GM18505 (cell line): Measurements from ENCODE around the gene MCTP1.
"Not testable (repeated sequence)": the region's sequence is repeated elsewhere in the genome, so short reads cannot be mapped to it uniquely, and the experiment has no call there.

Source experiments
- ATAC-seq: cut with Tn5 transposase; IDR thresholded peaks from one replicate; pipeline ENCODE4 v1.9.1; 2021; ENCODE audit not compliant: unreplicated experiment
- POLR2A ChIP-seq: IDR thresholded peaks from 4 replicates; pipeline ENCODE4 v1.6.1; 2011; ENCODE audit warnings: borderline replicate concordance; ENCODE audit not compliant: insufficient read depth, insufficient read length; ENCODE audit errors: extremely low read depth

MCTP1 gene

DNA sequence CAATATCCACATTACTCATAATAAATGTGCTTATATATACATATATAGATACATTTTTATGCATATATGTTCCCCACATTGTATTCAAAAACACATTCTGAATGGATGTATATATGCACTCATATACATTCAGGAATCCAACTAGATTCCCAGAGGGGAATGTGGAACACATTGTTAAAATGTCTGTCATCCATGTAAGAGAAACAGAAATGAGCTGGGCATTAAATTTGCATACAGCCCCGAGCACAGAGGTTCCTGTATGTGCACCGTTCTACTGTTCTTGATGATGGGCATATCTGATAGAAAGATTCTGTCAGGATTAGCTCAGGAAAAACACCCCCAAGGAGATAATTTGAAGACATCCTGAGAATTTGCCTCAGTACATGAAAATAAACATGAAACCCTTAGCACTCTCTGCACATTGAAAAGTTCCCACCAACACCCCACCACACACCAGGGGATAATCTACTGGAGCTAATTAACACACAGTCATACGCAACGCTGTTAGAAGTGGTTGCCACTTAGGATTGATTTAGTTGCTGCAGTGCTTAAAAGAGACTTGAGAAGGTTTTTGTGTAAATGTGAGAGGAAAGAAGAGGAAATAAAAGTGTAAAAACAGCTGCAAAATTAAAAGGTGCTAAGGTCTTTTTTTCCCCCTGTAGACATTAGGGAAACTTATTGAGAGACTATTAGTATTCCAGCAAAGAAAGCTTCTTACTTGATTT, 443.1 kb downstream of the MCTP1 start:
- no peak for TF ChIP-seq POLR2A
- no peak for ATAC-seq

DNA sequence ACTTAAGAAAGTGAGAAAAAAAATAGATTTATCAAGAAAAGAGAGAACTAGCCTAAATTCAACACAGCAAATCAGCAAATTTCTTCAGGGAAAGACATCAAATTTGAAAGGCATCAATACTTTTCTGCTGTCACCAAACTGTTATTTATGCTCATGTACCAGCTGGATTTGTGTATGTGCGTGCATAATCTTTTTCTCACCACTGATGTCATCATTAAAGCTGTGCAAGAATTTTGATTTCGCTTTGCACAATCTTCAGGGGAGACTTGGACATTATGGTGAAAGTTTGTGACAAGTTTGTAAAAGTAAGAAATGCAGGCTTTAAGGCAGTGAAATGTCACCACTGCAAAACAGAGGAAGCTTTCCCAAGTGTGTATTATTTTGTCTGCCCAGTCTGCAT, 451.0 kb downstream of the MCTP1 start:
- no peak for ATAC-seq
- TF ChIP-seq POLR2A: no peak

DNA sequence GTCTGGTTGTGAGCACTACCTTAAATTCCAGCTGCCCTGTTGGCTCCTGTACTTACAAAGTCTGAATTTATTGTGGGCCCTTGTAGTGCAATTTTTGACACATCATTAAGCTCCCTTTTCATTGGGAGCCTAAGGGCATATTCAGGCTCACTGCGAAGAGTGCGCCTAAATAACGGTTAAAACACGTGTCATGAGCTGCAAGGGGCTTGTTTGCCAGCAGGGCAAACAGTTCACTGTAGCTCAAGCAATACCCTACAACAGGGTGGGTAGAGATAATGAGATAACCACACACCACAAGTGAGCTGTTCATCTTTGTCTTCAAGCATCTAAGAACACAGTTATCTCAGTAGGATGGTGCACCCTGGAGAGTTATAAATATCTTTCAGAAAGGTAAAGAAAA, 452.2 kb downstream of the MCTP1 start:
- no peak for TF ChIP-seq POLR2A
- ATAC-seq: no peak

- no peak for TF ChIP-seq POLR2A
- ATAC-seq: peak; percentile 55
Measured at GRCh38 chr5:94830520-94830919, 454.4 kb downstream of the MCTP1 start.

DNA sequence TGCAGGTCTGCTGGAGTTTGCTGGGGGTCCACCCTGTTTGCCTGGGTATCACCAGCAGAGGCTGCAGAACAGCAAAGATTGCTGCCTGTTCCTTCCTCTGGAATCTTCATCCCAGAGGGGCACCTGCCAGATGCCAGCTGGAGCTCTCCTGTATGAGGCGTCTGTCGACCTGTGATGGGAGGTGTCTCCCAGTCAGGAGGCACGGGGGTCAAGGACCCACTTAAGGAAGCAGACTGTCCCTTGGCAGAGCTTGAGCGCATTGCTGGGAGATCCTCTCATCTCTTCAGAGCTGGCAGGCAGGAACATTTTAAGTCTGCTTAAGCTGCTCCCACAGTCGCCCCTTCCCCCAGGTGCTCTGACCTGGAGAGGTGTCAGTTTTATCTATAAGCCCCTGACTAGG, 456.7 kb downstream of the MCTP1 start:
- not testable (repeated sequence) for ATAC-seq

GRCh38 chr5:94820488-94820887, 464.4 kb downstream of the MCTP1 start:
- no peak for TF ChIP-seq POLR2A
- no peak for ATAC-seq

GRCh38 chr5:94818904-94819303, 466.0 kb downstream of the MCTP1 start:
- no peak for ATAC-seq
- TF ChIP-seq POLR2A: no peak

DNA sequence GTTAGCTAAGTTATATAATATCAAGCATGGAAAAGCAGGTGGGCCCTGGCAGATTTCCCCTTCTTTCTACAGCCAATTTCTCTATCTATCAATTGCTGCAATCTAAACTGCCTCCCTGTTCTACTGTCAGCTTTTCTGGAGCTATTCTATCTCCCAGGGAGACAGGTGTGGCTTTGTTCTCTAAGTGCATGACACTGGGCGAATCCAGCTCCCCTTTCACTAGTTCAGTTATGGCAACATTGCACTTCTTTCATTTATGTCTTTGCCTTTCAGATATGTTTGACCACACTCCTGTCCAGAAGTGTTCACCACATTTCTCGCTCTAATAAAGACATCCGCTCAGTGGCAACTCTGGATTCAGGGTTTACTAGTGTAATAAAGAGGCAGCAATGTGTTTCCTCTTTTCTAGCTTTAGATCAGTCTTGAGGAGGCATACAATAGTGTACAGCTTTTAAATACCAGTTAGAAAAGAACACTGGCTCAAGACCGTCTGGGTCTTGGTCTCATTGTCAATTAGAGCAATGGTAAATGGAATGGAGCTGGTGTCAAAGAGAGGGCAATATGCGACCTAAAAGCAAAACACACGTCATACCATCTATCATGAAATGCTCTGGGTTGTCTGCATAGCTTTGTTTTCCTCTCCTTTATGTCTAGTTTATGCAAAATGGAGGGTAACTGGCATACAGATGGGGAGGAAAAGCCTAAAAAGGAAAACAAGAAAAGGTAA, 469.4 kb downstream of the MCTP1 start:
- no peak for ATAC-seq
- no peak for TF ChIP-seq POLR2A

GRCh38 chr5:94812232-94812631, 472.7 kb downstream of the MCTP1 start:
- no peak for TF ChIP-seq POLR2A
- no peak for ATAC-seq

DNA sequence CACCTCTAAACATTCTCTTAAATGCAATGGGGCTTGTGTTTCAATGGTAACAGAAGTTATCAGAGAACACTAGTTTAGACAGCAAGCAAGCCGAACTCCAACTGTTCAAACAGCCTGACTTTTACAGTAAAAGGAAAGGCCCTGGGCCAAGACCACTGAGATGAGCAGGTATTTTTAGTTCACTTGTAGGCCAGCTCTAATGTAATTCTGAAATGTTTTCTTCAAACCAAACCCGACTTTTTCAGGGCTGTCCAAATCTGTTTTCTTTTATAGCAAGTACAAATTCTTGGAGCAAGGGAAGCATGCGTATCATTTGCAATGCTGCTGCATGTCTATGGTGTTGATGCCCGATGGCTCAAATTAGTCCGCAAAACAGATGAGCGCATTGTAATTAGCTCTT, 473.6 kb downstream of the MCTP1 start:
- TF ChIP-seq POLR2A: no peak
- ATAC-seq: no peak

DNA sequence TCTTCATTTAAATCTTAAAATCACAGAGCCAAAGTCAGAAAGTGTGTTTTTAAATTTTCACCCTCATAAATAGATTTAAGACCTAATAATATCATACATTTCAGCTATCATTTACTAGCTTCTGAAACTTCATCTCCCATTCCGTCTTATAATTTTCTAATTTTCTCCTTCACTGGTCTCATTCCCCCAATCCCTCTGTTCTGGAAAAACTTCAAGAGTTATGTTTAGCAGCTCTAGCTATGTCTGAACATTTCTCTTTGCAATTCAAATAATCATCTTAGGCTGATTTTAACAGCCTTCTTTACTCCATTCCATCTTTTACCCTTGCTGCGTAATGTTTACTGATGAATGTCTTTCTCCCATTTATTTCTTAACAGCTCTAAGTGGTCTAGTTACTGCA, 474.0 kb downstream of the MCTP1 start:
- no peak for ATAC-seq
- no peak for TF ChIP-seq POLR2A

- no peak for TF ChIP-seq POLR2A
- ATAC-seq: no peak
Measured at GRCh38 chr5:94810281-94810680, 474.6 kb downstream of the MCTP1 start.

- no peak for TF ChIP-seq POLR2A
- ATAC-seq: no peak
Measured at GRCh38 chr5:94808497-94808896, 476.4 kb downstream of the MCTP1 start.

GRCh38 chr5:94807985-94808384, 476.9 kb downstream of the MCTP1 start:
- no peak for TF ChIP-seq POLR2A
- no peak for ATAC-seq
